Panc1 (cell line): Measurements from ENCODE around the gene BACE1. TPM values are rescaled to one million over a fixed set of nuclear protein-coding genes. Genes with fewer than 3 reads are reported as not detected.

Experiments used
- ATAC-seq: fragments of 200-7000 bp; cut with Tn5 transposase; 2 replicates; pipeline ENCODE4 v1.9.1; 2020; ENCODE audit warnings: mild to moderate bottlenecking, moderate library complexity
- BruUV-seq: library from RNA; stranded (reverse); fragments of 400-500 nt; replicated peaks from 2 replicates; lab custom pipeline; 2021; lab: Mats Ljungman, UMichigan
- CTCF ChIA-PET: fragments of 300-600 bp; sonication (Branson Sonifier 250); formaldehyde crosslinking; loops from one replicate; lab custom pipeline; 2022; ENCODE audit warnings: antibody characterized with exemption; lab: Charles Lee
- POLR2A ChIA-PET: fragments of 300-600 bp; sonication (Branson Sonifier 250); formaldehyde crosslinking; loops from one replicate; lab custom pipeline; 2022; ENCODE audit warnings: antibody characterized with exemption; lab: Charles Lee
- DNase-seq: peaks from one replicate; pipeline ENCODE4 v3.0.0-alpha.2; 2010; ENCODE audit warnings: low read depth, low spot score
- H3K27ac ChIP-seq: 2 replicates; pipeline ENCODE4 v1.5.1; 2011; ENCODE audit warnings: mild to moderate bottlenecking, low read length, inconsistent platforms
- H3K27me3 ChIP-seq: fragments of 200-500 bp; sonication (Bioruptor generic); 2 replicates; pipeline ENCODE4 v1.6.0; 2014; ENCODE audit warnings: low read length, inconsistent platforms; ENCODE audit not compliant: control insufficient read depth, insufficient read depth
- H3K36me3 ChIP-seq: fragments of 200-500 bp; sonication (Bioruptor generic); 2 replicates; pipeline ENCODE4 v1.5.1; 2014; ENCODE audit warnings: inconsistent platforms, mild to moderate bottlenecking, low read length, moderate library complexity; ENCODE audit not compliant: control insufficient read depth, insufficient read depth
- H3K4me1 ChIP-seq: 2 replicates; pipeline ENCODE4 v1.5.1; 2011; ENCODE audit warnings: inconsistent platforms, mild to moderate bottlenecking, low read length, moderate library complexity; ENCODE audit not compliant: control insufficient read depth, insufficient read depth
- H3K4me3 ChIP-seq, 2 experiments: 2 replicates each; pipeline ENCODE4 v1.5.1; 2011 to 2012; ENCODE audit warnings: low read depth in 2 of 2, low read length in 2 of 2, mild to moderate bottlenecking in 2 of 2, inconsistent platforms in 1 of 2, moderate library complexity in 1 of 2
- H3K9me3 ChIP-seq: fragments of 200-500 bp; sonication (Bioruptor generic); 2 replicates; pipeline ENCODE4 v1.5.1; 2014; ENCODE audit warnings: low read depth, mild to moderate bottlenecking, inconsistent platforms, low read length, moderate library complexity; ENCODE audit not compliant: control insufficient read depth, insufficient read depth
- POLR2AphosphoS5 ChIP-seq: IDR thresholded peaks from 2 replicates; pipeline ENCODE4 v1.6.1; 2012; ENCODE audit warnings: mild to moderate bottlenecking, low read depth, low read length, moderate library complexity
- REST ChIP-seq, 2 experiments: IDR thresholded peaks; 2 replicates each; pipeline ENCODE4 v1.6.1; 2011 to 2012; ENCODE audit warnings: low read depth in 2 of 2, control low read depth in 1 of 2, low read length in 1 of 2, mild to moderate bottlenecking in 1 of 2, moderate library complexity in 1 of 2; ENCODE audit not compliant: insufficient read depth in 1 of 2
- SIN3A ChIP-seq: IDR thresholded peaks from 2 replicates; pipeline ENCODE4 v1.6.1; 2012; ENCODE audit warnings: low read depth, mild to moderate bottlenecking, low read length, moderate library complexity, borderline replicate concordance; ENCODE audit not compliant: insufficient read depth
- TCF7L2 ChIP-seq: IDR thresholded peaks from 2 replicates; pipeline ENCODE4 v1.6.1; 2011; ENCODE audit warnings: mild to moderate bottlenecking, low read depth, low read length, inconsistent platforms
- in situ Hi-C: cut with HindIII; loops from 2 replicates; pipeline ENCODE4 v1.10.0; 2016; ENCODE audit warnings: low sequenced_read_pairs, low pct_unique_long_range_greater_than_20kb
- intact Hi-C: fragments of 100-400 bp; cut with micrococcal nuclease; formaldehyde crosslinking; loops from one replicate; pipeline ENCODE4 v1.10.0; 2022; ENCODE audit not compliant: unreplicated experiment
- total RNA-seq: library from RNA; stranded (reverse); gene quantifications from one replicate; pipeline ENCODE4 v1.2.1, GENCODE V29; 2021; ENCODE audit not compliant: unreplicated experiment
- TF ChIP-seq, protein P1 (sequence below): fragments of 450-650 bp; IDR thresholded peaks from 2 replicates; pipeline ENCODE4 v1.5.1; 2017; ENCODE audit warnings: mild to moderate bottlenecking

Gene BACE1
- total RNA-seq, 1 experiment from 2014 or later: 4.9 TPM

- CTCF ChIA-PET: no interaction called here
These were observed 59.5 kb downstream of the BACE1 start for GRCh38 chr11:117256573-117256972.

GRCh38 chr11:117255966-117256365 is 60.1 kb downstream of the BACE1 start:
- no TSS peak for BruUV-seq
- no peak for ATAC-seq
- Histone ChIP-seq H3K4me1 (no peaks in the 10 kb centered on the region), H3K36me3 (no peaks in the 10 kb centered on the region), H3K9me3 (no peaks in the 10 kb centered on the region), H3K4me3 (no peak overlapping the region), H3K27ac (no peak overlapping the region), H3K27me3 (no peaks in the 10 kb centered on the region)
- TF ChIP-seq, protein P1, sequence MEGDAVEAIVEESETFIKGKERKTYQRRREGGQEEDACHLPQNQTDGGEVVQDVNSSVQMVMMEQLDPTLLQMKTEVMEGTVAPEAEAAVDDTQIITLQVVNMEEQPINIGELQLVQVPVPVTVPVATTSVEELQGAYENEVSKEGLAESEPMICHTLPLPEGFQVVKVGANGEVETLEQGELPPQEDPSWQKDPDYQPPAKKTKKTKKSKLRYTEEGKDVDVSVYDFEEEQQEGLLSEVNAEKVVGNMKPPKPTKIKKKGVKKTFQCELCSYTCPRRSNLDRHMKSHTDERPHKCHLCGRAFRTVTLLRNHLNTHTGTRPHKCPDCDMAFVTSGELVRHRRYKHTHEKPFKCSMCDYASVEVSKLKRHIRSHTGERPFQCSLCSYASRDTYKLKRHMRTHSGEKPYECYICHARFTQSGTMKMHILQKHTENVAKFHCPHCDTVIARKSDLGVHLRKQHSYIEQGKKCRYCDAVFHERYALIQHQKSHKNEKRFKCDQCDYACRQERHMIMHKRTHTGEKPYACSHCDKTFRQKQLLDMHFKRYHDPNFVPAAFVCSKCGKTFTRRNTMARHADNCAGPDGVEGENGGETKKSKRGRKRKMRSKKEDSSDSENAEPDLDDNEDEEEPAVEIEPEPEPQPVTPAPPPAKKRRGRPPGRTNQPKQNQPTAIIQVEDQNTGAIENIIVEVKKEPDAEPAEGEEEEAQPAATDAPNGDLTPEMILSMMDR: no peak
- TF ChIP-seq SIN3A (no peak), POLR2AphosphoS5 (no peak), REST (IDR thresholded peaks at IDR 0.05; ENCODE audit: insufficient read depth in 1 of 2, low read depth in 2 of 2, low read length in 1 of 2) (no peak), TCF7L2 (no peak)
- ChIA-PET POLR2A (no interaction called here), CTCF (no interaction called here)
- no peak for DNase-seq
- intact Hi-C loops (no loop called here), in situ Hi-C loops (no loop called here)

More at GRCh38 chr11:117256573-117256972, 59.5 kb downstream of the BACE1 start:
- no peaks in the 10 kb centered on the region for H3K9me3 ChIP-seq
- no peak for TF ChIP-seq SIN3A
- no peak for TF ChIP-seq POLR2AphosphoS5
- no peak for TF ChIP-seq TCF7L2
- no peak for TF ChIP-seq REST (IDR thresholded peaks at IDR 0.05; ENCODE audit: insufficient read depth in 1 of 2, low read depth in 2 of 2, low read length in 1 of 2)
- TF ChIP-seq, protein P1: no peak
- DNase-seq (no peak), ATAC-seq (no peak)
- H3K36me3 ChIP-seq: no peaks in the 10 kb centered on the region
- no TSS peak for BruUV-seq
- in situ Hi-C loops: no loop called here
- POLR2A ChIA-PET: no interaction called here
- no peaks in the 10 kb centered on the region for H3K27me3 ChIP-seq
- no peaks in the 10 kb centered on the region for H3K4me1 ChIP-seq
- H3K4me3 ChIP-seq: no peak overlapping the region
- no peak overlapping the region for H3K27ac ChIP-seq
- intact Hi-C loops: no loop called here
